Endometrial microvascular endothelial cells (primary cell): ENCODE measurements around the gene PDXP. TPM values are rescaled to one million over a fixed set of nuclear protein-coding genes. Genes with fewer than 3 reads are reported as not detected.

Source experiments
- in situ Hi-C: cut with HindIII; loops from 2 replicates; pipeline ENCODE4 v1.10.0; 2017; ENCODE audit warnings: low sequenced_read_pairs, low pct_unique_long_range_greater_than_20kb; ENCODE audit errors: inconsistent ontology term
- total RNA-seq: library from RNA; depleted of rRNA; stranded (reverse); fragments of >200 nt; gene quantifications from one replicate; pipeline ENCODE4 v1.2.3, GENCODE V29; 2015; ENCODE audit errors: inconsistent ontology term

Gene PDXP
- total RNA-seq, 1 donor from 2014 or later: 16.4 TPM

- in situ Hi-C loops: no loop called here
Observed at GRCh38 chr22:37664249-37665101, 6.0 kb downstream of the PDXP start.

GRCh38 chr22:37665487-37665886, 7.0 kb downstream of the PDXP start:
- in situ Hi-C loops: no loop called here

GRCh38 chr22:37669586-37669985, 11.1 kb downstream of the PDXP start:
- in situ Hi-C loops: no loop called here

- in situ Hi-C loops: no loop called here
Observed at GRCh38 chr22:37672206-37672919, 13.8 kb downstream of the PDXP start.

DNA sequence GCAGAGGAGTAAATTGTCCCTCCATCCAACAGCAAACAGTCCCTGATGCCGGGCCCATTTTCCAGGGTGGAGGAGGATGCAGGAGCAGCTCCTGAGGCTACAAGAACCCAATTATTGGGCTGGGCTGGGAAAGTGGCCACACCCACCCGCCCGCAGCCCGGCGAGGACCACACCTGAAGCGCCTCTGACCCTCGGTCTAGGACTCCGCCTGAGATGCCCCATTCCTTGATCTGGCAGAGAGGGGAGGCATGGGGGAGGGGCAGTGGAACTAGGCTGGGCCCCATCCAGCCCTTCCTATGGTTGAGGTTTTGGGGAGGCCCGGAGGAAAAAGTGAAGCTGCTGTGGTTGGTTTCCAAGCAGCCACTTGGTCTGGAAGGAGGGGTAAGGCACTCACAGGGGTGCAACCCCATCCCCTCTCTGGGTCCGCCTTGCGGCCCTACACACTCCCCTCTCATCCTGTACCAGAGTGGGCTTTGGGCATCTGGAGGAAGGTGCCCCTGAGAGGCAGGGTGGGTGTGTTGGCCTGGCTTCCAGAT, 14.5 kb downstream of the PDXP start:
- in situ Hi-C loops: no loop called here

DNA sequence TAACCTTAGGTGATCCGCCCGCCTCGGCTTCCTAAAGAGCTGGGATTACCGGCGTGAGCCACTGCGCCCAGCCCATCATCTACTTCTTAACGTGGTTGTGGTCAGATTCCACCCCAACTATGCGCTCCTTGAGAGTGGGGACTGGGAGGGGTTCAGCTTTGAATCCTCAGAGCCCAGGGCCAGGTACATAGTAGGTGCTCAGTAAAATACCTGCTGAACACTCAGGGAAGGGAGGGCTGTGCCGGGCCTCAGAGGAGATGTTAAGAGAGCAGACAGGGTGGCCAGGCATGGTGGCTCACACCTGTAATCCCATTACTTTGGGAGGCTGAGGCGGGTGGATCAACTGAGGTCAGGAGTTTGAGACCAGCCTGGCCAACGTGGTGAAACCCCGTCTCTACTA, 15.7 kb downstream of the PDXP start:
- in situ Hi-C loops: no loop called here

- in situ Hi-C loops: no loop called here
Observed at GRCh38 chr22:37674951-37675929, 16.7 kb downstream of the PDXP start, which contains the start of gene LGALS1. TSS of gene LGALS1 (plus strand) at chr22:37675636. CDS start at chr22:37675703, 67 bp downstream.

- in situ Hi-C loops: no loop called here
Observed at GRCh38 chr22:37675930-37676735, 17.6 kb downstream of the PDXP start.

DNA sequence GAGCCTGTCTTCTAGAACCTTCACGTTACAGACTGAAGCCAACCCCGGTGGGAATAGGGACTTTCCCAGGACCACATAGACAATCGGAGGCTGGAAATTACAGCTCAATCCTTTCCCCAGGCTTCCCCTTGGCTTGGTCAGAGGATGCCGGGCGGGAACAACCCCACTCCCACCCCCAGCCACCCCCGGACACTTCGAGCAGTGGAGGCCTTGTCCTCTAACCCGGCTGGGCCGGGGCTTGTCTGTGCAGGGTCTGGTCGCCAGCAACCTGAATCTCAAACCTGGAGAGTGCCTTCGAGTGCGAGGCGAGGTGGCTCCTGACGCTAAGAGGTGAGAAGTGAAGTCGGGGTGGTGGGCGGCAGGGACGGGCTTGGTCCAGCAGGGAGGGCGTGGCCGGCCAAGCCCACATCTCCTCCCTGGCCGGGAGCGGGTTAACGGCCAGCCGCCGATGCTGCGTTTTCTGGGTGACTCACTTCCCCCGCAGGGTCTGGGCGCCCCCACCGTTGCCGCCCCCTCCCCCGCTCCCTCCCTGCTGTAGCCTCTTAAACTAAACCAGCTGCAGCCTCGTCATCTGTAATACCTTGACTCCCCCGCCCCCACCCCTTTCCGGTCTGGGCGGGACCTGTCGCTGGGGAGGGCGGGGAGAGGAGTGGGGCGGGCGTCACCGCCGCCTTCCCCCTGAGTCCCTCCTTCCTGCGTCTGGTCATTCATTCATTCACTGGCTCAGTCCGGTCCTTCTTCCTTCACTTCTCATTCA, 18.4 kb downstream of the PDXP start:
- in situ Hi-C loops: no loop called here

DNA sequence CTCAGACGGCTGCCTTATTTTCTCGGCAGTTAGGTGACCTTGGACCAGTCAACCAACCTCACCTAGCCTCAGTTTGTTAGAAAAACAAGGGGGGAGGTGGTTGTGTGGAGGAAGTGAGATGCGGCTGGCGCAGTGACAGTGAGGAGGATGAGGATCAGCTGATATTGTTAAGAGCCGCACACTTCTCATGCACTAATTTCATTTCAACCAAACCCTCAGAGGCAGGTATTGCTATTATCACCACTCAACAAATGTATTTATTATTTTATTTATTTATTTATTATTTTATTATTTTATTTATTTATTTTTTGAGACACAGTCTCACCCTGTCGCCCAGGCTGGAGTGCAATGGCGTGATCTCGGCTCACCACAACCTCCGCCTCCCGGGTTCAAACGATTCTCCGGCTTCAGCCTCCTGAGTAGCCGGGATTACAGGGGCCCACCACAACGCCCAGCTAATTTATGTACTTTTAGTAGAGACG, 19.0 kb downstream of the PDXP start:
- in situ Hi-C loops: no loop called here

DNA sequence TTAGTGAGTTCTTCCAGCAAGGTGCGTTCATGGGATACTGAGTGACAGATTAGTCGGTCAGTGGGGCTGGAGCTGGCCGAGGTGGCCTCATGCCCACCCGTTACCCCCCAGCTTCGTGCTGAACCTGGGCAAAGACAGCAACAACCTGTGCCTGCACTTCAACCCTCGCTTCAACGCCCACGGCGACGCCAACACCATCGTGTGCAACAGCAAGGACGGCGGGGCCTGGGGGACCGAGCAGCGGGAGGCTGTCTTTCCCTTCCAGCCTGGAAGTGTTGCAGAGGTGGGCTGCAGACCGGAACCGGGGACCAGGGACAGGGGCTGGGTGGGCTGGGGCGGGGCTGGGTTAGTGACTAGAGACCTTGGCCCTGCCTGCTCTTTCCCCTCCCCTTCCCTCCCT, 19.8 kb downstream of the PDXP start:
- in situ Hi-C loops: no loop called here

- in situ Hi-C loops: no loop called here
Observed at GRCh38 chr22:37679670-37680069, 21.1 kb downstream of the PDXP start.

GRCh38 chr22:37680191-37680851, 21.8 kb downstream of the PDXP start:
- in situ Hi-C loops: no loop called here

DNA sequence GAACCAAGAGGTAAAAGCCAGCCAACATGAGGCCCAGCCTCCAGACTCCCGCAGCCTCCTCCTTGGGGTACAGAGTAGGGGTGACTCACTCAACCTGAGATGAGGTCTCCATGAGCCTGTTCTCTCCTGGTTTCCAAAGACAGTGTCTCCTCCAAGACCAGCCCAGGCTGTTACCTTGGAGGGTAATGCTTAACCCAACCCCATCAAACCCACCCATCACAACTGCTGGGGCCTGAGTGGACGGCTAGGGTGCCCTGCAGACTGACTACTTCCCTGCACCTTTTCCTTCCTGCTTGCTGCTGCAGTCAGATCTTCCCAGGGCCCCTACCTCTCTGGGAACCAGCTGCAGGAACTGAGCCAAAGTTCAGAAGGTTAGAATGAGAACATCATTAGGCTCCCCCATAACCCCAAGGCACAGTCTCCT, 22.5 kb downstream of the PDXP start:
- in situ Hi-C loops: no loop called here

- in situ Hi-C loops: no loop called here
Observed at GRCh38 chr22:37681556-37682049, 23.1 kb downstream of the PDXP start.

DNA sequence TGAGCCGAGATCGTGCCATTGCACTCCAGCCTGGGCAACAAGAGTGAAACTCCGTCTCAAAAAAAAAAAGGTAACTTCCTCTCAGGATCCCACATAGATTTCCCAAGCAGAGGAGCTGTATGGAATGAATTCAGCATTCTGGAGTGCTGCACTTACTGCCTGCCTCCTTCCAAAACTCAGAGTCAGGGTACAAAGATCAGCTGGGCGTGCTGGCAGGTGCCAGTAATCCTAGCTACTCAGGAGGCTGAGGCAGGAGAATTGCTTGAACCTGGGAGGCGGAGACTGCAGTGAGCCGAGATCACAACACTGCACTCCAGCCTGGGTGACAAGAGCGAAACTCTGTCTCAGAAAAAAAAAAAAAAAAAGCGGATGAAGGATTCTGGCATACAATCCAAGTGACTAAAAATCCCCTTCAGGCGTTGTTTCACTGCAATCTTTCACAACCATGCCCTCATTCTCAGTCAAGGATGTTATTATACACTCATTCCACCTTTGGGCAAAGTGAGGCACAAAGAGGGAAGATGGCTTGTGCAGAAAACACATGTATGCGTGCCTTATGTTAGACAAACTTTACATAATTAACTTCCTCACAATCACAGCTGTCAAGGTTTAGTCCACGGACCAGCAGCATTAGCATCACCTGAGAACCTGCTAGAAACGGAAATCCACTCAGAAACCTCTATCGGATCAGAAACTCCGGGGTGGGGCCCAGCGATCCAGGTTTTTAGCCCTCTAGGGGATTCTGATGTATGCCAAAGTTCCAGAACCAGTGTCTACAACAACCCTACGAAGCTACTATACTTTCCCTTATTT, 26.5 kb downstream of the PDXP start:
- in situ Hi-C loops: no loop called here
